Ovary (tissue), 3 donors: ENCODE results near the gene KRT6A.

ENCODE experiments used
- CTCF ChIP-seq, 3 donors: fragments of 450-650 bp in 2 of 3; fragments of 200-600 bp in 1 of 3; IDR thresholded peaks; one replicate each; pipeline versions ENCODE4 v1.5.1 to v1.8.0; 2016 to 2022; ENCODE audit warnings: antibody characterized with exemption in 3 of 3, mild to moderate bottlenecking in 1 of 3
- EP300 ChIP-seq: sonication (generic); formaldehyde crosslinking; IDR thresholded peaks from one replicate; pipeline ENCODE4 v1.6.1; 2017; ENCODE audit warnings: antibody characterized with exemption
- donor health status: DM: no; HTN: no; CAD: no.

GRCh38 chr12:52525661-52526499 lies 32.8 kb upstream of the KRT6A start:
- TF ChIP-seq EP300 (no peak), CTCF (IDR thresholded peaks at IDR 0.05) (no peak)
